Stimulated activated CD4-positive, alpha-beta T cell treated with anti-CD3 and anti-CD28 coated beads, Interleukin-12 subunit alpha, Interleukin-12 subunit beta, amount 100 ng/mL, for 4 hours (primary cell): ENCODE data around the gene NEU4.
"Not testable (repeated sequence)": the region's sequence is repeated elsewhere in the genome, so short reads cannot be mapped to it uniquely, and the experiment has no call there.

Experiments used
- DNase-seq: peaks from one replicate; pipeline ENCODE4 v3.0.0-alpha.2; 2020

Gene NEU4

DNA sequence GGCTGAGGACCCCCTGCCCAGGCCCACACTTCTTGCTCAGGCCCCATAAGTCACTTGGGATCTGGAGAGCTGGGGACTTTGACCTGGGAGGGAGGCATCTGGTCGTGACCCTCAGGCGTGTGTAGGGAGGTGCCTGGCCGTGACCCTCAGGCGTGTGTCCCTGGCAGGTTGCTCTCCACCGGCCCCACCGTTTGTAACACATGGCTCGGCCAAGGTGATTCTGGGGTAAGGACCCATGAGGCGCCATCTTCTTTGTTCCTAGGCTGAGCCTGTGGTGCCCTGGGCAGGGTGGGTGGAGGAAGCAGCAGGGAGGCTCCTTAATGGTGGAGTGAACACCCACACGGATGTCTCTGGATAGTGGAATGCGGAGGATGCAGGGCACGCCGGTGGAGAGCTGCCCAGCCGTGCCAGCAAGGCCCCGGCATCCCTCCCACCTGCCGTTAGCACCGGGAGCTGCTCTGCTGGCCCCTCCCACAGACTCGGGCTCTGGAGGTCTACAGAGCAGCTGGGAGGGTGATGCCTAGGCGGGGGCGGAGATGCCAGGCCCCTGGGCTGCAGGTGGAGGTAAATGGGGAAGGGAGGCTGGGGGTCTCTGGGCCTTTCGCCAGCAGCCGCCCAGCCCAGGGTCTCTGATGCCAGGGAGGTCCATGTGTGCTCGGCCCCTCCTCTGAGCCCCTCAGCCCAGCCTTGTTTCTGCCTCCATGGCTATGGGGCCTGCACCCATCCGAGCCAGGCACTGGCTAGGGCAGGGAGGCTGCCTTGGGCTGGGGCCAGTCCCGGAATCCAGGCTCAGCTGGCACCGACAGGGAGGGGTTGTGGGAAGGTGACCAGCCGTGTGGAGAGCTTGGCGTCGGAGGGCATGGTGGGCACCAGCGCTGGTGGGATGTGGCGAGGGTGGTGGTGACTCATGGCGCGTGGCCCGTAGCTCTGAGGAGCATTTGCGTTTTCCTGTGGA, 33.5 kb upstream of the NEU4 start:
- DNase-seq, result no peak

DNA sequence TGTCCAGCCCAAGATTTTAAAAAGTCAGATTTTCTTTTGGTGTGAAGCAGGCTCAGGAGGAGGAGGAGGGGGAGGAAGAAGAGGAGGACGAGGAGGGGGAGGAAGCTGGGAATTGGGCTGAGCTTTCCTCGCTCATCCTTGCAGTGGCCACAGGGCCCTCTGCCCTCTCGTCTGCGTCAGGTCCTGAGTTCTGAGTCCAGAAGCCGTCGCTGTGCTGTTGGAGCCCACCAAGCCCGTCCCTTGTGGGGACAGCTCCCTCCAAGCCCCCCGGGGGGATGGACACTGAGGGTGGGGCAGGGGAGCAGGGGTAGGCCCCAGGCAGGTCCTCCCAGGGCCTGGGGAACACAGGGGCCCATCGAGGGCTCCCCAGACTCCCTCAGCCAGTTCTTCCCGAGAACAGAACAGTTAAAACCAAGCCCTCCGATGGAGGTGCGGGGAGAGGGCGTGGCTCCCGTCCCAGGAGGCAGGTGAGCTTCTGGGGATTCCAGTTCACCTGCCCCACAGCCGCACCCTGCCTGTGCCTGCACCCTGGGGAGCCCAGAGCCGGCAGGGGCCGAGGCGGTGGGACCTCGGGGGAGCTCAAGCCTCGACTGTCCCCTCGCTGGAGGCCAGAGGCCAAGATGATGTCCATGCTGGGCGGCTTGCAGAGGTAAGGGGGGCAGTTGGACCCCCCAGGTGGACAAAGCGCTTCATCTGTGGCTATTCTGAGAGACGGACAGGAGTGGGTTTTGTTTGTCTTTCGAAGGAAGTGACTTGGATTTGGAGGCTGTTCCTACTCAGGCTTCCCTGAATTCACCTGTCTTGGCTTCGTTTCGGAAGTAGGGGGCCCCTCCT, 32.4 kb upstream of the NEU4 start, which contains the start of gene GAL3ST2:
Gene GAL3ST2, plus strand, starts transcription at position 487 of the 834 bp plus-strand sequence. Its CDS starts 134 bp downstream, at position 621.
- DNase-seq, result no peak

DNA sequence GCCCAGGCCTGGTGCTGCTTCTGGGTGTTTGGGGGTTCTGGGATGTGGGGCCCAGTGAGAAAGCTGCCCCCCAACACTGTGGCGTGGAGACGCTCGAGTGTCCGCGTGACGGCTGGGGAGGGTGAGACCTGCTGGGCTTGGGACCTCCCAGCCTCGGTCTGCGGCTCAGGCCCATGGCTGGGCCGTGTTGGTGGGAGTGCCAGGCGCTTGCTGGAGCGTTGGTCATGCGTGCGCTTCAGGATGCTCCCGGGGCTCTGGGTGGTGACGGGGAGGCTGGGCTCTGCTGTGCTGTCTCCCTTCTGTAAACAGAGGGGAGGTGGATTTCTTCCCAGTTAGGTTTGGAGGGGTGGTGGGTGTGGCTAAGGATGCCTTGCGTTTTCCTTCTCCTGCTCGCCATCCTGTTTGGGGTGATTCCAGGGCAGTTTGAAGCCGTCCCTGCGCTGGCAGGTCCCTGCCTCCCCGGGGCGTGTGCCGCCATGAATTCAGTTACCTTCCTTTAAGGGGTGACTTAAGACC, 31.8 kb upstream of the NEU4 start:
- no peak for DNase-seq

DNA sequence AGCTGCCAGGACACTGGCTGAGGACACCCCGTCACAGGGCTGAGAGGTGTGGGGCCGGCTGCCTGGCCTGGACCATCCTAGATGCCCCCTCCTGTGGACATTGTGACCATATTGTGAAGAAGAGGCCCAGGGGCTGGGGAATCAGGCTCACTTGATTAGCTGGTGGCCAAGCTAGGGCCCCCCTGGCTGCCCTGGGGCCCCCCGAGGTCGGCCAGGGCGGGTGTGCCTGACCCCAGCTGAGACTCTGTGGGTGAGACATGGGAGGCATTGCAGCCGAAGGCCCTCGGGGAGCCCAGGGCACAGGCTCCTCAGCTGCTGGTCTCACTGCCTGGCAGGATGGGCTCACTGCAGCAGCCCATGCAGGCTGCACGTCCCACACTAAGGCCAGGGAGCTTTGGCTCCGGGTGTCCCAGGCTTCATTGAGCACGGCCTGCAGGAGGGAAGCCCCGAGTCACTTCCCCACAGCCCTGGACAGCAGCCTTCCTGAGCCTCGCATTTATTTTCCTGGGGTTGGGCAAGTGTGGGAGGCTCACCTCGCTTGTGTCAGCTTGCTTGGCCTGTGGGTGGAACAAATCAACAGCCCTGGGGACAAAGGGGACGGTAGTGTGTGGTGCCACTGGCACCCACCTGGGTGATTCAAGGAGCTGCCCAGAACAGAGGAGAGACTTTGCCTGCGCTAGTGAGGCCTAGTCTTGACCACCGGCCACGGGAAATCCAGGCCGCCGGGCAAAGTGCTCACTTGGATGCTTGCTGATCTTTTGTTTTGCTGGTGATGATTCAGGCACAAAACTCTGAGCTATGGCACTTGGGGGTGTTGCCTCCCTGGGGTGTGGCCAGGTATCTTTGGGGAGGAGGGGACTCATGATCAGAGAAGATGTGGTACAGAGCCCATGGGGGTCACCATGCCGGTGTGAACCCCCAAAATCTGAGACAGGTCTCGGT, 31.0 kb upstream of the NEU4 start:
- DNase-seq, result no peak

DNA sequence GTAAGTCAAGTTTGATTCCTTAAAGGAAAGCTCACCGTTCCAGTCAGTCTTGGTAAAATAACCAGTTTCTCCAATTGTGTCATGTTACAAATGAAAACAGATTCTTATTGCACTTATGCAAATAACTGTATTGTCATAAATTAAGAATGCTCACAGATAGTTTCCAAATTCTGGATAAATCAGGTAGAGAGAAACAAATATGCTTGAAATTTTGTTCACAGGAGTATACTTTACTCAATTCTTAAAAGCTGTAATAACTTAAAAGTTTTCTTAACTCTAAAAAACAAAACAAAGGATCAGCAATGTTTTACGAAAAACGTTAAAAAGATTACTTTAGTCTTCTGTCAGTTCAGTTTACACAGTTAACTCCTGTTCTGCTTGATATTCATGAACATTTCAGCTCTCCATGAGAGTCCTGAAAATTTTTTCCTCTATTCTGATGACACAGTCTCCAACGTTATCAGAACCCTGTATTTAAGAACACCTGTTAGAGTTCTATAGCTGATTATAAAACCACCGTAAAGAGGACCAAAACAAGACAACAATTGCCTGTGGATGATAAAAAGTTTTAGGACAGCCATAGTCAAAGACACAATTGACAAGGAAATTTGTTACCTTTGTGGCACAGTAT, 27.9 kb upstream of the NEU4 start:
- DNase-seq, result no peak

DNA sequence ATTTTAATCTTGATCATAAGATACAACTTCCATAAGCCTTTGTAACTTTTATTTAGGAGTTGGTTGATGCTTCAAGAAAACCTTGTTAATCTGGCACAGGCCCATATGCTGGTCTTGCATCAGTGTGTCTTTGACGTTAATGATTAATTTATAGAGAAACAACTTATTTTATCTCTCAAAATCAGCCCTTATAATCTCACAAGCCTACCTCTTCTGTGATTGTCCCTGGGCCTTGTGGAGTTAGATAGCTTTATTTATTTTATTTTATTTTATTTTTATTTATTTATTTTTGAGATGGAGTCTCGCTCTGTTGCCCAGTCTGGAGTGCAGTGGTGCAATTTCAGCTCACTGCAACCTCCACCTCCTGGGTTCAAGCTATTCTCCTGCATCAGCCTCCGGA, 26.9 kb upstream of the NEU4 start:
- not testable (repeated sequence) for DNase-seq

DNA sequence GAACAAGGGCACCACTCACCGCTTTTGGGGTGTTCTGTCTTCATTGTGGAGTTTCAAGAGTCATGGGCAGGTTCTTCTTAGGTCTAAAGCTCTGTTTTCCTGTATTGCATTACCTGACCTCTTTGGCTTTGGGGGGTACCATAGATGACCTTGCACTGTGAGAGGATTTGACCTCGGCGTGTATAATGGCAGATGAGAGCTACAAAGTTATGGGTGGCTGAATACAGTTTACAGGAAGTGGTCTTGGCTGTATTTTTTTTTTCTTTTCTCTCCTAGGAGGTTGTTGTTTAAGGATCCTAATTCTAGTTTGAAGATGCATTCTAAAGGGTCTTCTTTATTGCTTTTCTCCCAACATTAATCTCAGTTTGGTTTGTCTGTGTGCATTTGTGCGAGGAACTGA, 20.9 kb upstream of the NEU4 start:
- no peak for DNase-seq

DNA sequence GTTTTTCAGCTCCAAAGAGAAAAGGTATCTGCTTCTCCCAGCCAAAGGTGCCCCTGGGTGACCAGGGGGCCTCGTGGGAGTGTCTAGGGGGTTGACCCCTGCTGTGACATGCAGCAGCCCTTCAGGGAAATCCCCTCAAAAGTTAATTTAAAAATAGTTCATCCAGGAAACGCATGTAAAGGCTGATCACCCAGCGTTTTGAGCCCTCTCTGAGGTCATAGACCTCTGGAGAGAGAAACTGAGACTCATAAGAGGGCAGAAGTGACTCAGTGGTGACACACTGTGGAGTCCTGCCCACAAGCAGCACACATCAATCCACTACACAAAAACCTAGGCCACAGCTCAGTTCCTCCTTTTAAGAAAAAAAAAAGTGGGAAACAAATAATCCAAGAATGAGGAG, 20.4 kb upstream of the NEU4 start:
- DNase-seq, result peak; percentile 26

DNA sequence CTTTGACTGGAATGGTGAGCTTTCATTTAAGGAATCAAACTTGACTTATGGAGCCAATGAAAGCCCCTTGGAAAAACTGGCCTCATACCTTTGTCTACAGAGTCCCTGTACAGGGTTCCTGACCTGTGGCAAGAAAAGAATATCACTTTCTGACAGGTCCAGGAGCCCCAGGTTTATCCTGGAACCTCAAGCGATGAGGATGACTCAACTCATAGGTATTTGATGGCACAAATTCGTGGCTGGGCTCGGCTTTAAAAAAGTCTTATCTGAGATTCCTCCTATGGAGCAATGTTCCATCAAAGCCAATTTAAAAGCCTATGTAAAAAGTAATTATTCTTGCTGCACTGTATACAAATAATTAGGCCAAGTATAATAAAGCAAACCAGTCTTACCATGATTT, 17.6 kb upstream of the NEU4 start:
- DNase-seq, result not testable (repeated sequence)

DNA sequence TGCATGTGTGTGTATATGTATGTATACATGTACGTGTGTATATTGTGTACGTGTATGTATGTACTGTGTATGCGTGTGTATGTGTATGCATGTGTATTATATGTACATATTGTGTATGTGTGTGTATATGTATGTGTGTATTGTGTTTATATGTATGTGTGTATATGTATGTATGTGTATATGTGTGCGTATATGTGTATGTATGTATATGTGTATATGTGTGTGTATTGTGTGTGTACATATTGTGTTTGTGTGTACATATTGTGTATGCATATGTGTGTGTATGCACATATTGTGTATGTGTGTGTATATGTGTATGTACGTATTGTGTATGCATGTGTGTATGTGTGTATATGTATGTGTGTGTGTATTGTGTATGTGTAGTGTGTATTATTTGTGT, 15.6 kb upstream of the NEU4 start:
- DNase-seq, result no peak

DNA sequence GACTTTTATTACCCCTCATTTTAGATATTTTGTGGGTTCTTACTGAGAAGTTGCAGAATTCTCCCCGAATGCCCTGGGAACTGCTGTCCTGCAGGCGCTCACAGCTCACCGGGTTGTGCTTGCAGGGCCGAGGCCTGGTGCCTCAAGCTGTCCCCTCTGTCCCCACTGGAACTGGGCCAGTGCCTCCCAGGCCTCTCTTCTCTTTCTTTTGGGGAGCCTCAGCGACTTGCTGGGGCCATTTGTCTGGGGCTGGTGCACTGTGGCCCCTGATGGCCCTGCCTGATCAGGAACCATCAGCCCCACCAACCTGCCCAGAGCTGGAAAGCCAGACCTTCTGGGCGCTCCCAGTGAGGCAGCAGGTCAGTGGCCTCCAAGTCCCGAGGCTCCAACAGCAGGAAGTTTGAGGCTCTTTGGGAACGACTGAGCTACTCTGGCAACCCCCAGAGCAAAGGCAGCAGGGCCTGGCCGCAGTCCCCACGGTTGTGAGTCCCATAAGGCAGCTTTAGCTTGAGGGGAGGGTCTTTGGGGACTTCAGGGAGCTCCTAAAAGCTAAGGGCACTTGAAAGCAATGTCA, 14.7 kb upstream of the NEU4 start:
- no peak for DNase-seq

DNA sequence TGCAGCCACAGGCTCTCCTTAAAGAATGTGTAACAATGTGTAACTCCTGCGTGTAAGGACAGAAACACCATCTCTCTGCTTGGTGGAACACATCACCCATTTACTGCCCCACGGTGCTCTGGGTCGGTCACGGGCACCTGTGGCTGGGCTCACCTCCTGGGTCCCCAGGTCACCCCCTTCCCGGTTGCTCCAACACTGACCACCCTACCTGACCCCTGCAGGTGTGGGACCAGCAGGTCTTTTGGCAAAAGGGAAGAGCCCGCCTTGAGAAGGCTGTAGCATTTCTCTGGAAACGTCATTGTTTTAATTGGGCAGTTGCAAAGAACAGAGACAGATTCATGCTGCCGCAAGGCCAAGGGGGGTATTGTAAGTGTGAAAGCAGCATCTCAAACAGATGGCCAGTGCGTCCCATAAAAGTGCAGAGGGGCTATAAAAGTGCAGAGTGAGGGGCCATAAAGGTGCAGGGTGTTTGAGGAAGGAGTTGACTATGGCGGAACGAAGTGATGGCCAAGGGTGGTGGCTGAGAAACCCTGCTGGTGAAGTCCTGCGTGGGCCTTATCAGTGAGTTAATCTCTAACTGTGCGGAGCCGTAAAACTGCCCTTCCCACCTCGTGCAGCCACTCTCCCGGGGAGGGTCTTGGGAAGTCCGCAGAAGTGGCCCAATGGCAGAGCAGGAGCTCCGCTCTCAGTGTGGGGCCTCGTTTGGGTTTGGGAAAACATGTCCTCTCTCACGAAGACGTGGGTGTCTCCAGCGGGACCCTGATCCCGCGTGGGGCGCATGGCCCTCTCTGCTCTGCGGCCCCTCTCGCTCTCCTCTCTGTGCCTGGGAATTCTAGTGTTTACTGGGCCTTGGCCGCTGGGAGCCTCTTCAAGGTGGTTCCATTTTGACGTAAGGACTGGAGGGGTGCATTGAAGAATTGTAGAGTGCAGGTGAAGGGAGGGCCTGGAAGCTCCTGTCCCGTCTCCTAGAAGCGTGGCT, 13.7 kb upstream of the NEU4 start:
- DNase-seq, result no peak

DNA sequence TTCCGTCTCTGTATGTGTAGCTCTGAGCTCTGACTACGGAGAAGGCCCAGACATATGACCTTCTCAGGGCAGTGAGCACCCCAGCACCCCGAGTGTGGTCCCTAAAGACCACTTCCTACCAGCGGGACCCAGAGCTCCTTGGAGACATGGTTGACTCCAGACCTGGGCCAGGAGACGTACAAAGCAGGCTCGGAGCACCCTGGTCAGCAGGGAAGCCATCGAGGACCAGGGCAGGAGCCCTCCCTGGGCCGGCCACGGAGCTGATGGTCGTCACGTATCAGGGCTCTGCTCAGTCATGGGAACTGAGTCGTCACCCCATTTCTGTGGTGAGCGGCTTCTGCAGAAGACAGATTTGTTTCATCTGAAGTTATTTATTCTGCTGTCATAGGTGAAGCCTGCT, 12.8 kb upstream of the NEU4 start:
- no peak for DNase-seq

DNA sequence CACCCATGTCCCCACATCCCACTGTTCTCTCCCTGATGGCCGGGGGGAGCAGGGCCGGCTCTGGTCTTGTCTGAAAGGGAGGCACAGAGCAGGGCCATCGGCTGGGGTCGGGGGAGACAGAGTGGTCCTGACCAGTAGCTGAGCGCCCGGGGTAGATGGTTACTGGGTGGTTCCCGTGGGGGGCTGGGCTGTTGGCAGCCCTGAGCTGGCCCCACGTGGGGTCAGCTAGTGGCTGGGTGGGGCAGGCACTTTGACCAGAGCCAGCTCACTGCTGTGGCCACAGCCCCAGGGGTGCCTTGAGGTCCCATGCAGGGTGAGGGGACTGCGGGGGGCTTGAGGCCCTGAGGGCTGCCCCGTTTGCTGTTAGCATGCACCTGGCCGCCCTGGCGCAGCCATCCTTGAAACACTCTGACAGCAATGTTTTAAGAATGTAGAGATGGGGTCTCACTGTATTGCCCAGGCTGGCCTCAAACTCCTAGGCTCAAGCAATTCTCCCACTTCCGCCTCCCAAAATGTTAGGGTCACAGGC, 12.3 kb upstream of the NEU4 start:
- DNase-seq, result no peak

DNA sequence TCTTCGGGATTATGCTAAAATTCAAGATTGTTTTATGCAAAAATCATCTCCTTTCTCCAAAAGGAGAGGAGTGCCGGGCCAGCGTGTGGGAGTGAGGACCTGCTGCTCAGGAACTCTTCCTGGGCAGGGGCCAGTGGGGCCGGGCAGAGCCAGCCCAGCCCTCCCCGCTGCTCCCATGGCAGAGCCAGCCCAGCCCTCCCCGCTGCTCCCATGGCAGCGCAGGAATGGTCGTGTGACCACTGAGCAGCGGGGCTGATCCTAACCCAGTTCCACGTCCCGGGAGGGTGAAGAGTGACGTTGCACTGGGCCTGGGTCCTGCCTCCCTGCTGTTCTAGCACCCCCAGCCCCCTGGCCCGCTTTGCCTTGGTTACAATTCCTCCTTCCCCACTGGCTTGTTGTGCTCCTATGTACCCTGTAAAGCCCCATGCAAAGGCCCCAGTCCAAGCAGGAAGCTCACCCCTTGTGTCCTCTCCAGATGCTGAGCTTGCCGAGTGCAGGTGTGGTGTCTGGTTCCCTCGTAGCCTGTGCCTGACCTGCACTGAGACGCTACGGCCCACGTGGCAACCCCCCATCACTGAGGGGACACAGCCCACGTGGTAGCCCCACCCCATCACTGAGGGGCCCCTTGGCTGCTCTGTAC, 11.4 kb upstream of the NEU4 start:
- DNase-seq, result no peak

DNA sequence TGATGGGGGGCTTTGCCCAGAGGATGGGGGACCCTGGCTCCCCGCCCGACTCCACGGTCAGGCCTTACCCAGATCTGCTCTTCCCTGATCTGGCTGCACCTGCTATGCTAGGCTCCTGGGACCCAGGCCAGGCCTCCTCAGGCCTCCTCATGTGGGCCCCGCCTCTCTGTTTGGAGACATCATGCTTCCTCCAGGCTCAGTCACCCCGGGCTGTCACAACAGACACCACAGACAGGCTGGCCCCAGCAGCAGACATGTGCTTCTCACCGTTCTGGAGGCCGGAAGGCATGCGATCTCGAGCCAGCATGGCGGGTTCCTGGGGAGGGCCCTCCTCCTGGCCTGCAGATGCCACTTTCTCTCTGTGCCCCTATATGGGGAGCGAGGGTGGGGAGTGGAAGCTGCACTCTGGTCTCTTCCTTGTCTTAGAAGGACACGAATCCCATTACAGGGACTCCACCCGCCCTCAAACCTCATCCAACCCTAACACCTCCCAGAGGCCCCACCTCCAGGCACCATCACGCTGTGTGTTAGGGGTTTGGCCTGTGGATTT, 10.8 kb upstream of the NEU4 start:
- no peak for DNase-seq

DNA sequence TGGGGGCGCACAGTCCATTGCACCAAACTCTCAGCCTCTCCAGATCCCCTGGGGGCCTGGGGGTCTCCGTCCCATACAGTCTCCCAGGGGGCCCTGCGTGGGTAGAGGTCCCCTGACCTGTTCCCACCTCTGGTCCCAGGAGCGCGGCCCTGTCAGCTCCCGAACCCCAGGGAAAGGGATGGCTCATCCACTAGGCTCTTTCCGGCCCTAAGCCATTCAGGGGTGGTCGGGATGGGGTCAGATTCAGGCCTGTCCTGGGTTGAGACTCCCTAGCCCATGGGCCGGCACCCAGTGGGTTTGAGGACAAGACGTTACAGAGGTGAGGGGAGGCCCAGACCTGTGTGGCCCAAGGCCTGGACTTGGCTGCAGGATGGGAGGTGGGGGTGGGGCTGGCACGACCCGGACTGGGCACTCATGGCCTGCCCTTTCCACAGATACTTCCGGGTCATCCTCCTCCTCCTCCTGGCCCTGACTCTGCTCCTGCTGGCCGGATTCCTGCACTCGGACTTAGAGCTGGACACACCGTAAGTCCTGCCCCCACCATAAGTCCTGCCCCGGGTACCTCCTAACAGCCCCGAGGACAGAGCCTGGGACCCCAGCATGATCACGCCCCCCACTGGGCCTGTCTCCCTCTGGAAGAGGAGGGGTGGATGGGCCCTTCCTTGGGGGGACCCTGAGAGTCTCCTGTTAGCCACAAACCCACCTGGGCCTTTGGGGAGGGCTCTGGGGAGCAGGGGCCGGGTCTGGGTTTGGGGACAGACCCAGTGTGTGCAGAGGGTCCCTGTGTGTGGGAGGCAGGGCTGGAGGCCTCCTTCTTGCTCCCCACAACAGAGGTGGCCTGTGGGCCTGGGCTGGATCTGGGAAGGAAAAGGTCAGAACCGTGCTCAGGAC, 10.1 kb upstream of the NEU4 start:
- DNase-seq, result no peak
